ENCODE data around the gene GPC3. TPM values are rescaled to one million over a fixed set of nuclear protein-coding genes. Genes with fewer than 3 reads are reported as not detected.

GPC3 gene
- total RNA-seq, 1 donor from 2014 or later: 30.4 TPM

DNA sequence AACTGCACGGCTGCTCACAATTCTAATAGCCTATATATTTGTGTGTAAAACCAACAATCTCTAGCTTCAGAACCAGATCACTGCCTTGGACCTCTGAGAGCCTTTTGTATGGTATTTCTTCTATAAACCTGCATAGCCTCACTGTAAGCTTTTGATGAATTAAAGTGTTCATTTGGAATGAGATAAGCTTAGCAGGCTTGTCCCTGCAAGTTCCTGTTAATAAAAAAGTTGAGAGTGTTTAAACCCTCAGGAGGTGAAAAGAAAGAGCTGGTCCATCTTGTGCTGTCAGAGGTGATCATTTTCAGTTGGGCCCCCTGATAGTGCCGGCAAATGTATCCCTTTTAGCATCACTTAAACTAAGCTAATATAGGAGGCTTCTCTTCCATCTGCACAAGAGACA, 191.8 kb downstream of the GPC3 start:
- no peak for DNase-seq (ENCODE audit: low read depth, low spot score)
- Mint-ChIP-seq H3K36me3 (ENCODE audit: low read depth) (no peaks in the 10 kb centered on the region), H3K9me3 (peaks cover 5% of the 10 kb centered on the region), H3K4me1 (peaks cover 30% of the 10 kb centered on the region), H3K27me3 (ENCODE audit: low read depth) (peaks cover 3% of the 10 kb centered on the region), H3K27ac (ENCODE audit: unreplicated experiment) (no peak overlapping the region), H3K4me3 (peak overlapping the region; percentile 7)
- TF ChIP-seq, protein P1, sequence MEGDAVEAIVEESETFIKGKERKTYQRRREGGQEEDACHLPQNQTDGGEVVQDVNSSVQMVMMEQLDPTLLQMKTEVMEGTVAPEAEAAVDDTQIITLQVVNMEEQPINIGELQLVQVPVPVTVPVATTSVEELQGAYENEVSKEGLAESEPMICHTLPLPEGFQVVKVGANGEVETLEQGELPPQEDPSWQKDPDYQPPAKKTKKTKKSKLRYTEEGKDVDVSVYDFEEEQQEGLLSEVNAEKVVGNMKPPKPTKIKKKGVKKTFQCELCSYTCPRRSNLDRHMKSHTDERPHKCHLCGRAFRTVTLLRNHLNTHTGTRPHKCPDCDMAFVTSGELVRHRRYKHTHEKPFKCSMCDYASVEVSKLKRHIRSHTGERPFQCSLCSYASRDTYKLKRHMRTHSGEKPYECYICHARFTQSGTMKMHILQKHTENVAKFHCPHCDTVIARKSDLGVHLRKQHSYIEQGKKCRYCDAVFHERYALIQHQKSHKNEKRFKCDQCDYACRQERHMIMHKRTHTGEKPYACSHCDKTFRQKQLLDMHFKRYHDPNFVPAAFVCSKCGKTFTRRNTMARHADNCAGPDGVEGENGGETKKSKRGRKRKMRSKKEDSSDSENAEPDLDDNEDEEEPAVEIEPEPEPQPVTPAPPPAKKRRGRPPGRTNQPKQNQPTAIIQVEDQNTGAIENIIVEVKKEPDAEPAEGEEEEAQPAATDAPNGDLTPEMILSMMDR (conservative IDR thresholded peaks at IDR 0.05): no peak

DNA sequence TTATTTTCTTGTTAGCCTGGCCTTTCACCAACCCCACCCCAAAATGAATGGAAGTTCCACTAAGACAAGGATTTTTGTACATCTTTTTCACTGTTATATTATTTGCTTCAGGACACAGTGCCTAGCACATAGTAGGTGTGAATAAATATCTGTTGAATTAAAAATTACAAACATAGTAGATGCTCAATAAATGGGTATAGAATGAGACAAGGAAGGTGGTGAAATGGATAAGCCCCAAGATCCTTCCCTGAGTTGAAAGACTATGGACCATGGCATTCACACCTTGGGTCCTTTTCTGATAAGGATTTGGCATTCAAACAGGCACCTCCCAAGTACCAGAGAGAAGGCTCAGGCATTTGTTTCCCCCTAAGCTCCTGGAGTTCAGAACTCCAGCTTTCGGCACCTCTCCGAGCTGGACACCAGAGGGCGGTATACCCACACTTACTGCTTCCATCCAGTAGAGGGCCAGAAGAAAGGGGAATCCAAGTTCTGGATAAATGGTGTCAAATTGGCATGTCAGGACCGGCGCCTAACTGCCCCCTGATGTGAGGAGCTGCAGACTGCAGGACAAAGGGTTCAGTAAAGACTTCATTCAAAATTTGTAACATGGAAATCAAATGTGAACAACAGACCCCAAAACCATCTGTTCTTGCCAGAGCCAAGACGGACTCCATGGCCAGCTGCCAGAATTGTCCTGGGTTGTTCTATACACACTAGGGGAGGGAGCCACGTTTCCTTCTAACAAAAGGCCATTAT, 193.0 kb downstream of the GPC3 start:
- H3K4me3 Mint-ChIP-seq: peak overlapping the region; percentile 81

DNA sequence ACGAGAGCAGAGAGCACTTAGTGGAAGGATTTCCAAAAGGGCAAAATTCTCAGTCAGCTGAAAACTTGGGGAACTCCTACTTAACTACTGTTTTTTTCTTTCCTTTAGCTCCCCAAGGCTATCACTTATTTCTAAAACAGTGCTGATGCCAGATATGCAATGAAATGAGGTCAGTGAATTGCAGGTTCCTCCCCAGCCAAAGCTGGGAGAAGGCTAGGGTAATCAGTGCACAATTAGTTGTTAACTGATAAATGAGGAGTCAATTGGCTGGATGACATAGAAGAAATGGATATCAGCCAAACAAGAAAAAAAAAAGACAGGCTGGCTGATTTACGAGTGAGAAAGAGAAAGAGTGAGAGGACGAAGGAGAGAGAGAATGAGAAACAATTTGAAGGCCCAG, 195.6 kb downstream of the GPC3 start:
- Mint-ChIP-seq H3K9me3 (no peaks in the 10 kb centered on the region), H3K4me1 (peaks cover 27% of the 10 kb centered on the region), H3K36me3 (ENCODE audit: low read depth) (no peaks in the 10 kb centered on the region), H3K4me3 (no peak overlapping the region), H3K27ac (ENCODE audit: unreplicated experiment) (peak overlapping the region; percentile 3), H3K27me3 (ENCODE audit: low read depth) (peaks cover 3% of the 10 kb centered on the region)
- TF ChIP-seq, protein P1 (conservative IDR thresholded peaks at IDR 0.05): no peak
- DNase-seq (ENCODE audit: low read depth, low spot score): no peak

More for the DNA sequence above, 193.0 kb downstream of the GPC3 start:
- peaks cover 30% of the 10 kb centered on the region for H3K4me1 Mint-ChIP-seq
- peaks cover 3% of the 10 kb centered on the region for H3K27me3 Mint-ChIP-seq (ENCODE audit: low read depth)
- no peaks in the 10 kb centered on the region for H3K36me3 Mint-ChIP-seq (ENCODE audit: low read depth)
- H3K27ac Mint-ChIP-seq (ENCODE audit: unreplicated experiment): peak overlapping the region; percentile 89
- DNase-seq (ENCODE audit: low read depth, low spot score): peak; percentile 88
- peaks cover 5% of the 10 kb centered on the region for H3K9me3 Mint-ChIP-seq
- TF ChIP-seq, protein P1 (conservative IDR thresholded peaks at IDR 0.05): peak; percentile 100

DNA sequence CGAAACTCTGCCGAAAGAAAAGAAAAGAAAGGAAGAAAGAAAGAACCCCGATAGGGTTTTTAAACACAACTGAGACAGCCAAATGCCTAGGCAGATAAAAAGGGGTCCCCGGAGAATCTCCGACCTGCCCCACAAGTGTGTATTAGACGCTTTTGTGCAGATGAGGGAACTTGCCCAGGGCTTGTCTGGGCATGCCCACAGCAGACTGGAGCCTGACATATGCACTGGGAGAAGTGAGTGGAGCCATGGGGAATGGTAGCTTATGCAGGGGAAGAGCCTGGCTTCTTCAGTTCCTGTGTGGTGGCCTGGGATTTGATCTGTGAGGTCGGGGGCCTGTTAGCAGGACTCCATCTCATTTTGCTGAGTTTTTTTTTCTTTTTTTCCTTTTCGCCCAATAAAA, 199.0 kb downstream of the GPC3 start:
- H3K4me1 Mint-ChIP-seq: peaks cover 25% of the 10 kb centered on the region
- DNase-seq (ENCODE audit: low read depth, low spot score): no peak

DNA sequence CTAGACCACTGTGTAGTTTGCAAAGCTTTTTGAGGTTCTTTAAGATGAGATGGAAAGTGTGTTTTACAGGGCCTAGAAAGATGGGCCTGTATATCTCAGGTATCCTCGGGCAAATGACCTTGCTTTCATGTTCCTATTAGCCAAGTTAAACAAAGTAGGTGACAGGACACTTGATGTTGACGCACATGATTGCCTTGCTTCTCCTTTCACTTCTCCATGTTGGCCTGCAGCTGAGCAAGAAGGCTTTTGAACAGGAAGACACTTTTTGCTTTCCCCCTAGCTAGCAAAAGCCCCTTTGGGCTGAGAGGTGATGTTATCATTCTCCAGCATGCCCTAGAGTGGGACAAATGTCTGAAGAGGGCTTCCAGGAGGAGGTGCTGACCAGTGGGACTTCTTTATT, 202.1 kb downstream of the GPC3 start:
- Mint-ChIP-seq H3K27ac (ENCODE audit: unreplicated experiment) (no peak overlapping the region), H3K4me3 (no peak overlapping the region), H3K27me3 (ENCODE audit: low read depth) (no peaks in the 10 kb centered on the region), H3K4me1 (peaks cover 25% of the 10 kb centered on the region), H3K36me3 (ENCODE audit: low read depth) (no peaks in the 10 kb centered on the region), H3K9me3 (no peaks in the 10 kb centered on the region)
- TF ChIP-seq, protein P1 (conservative IDR thresholded peaks at IDR 0.05): no peak
- DNase-seq (ENCODE audit: low read depth, low spot score): no peak

More for the DNA sequence above, 199.0 kb downstream of the GPC3 start:
- H3K27ac Mint-ChIP-seq (ENCODE audit: unreplicated experiment): no peak overlapping the region
- H3K9me3 Mint-ChIP-seq: no peaks in the 10 kb centered on the region
- peaks cover 3% of the 10 kb centered on the region for H3K27me3 Mint-ChIP-seq (ENCODE audit: low read depth)
- H3K36me3 Mint-ChIP-seq (ENCODE audit: low read depth): no peaks in the 10 kb centered on the region
- H3K4me3 Mint-ChIP-seq: no peak overlapping the region
- TF ChIP-seq, protein P1 (conservative IDR thresholded peaks at IDR 0.05): no peak
